Mesenchymal stem cell (in vitro differentiated cells and primary cell): ENCODE measurements around the gene ACY1.

Experiments used
- DNase-seq: peaks from one replicate; pipeline ENCODE4 v3.0.0-alpha.2; 2013
- H2AFZ ChIP-seq: one replicate; pipeline ENCODE4 v1.6.1; 2013; ENCODE audit warnings: low read depth, mild to moderate bottlenecking, control low read depth, inconsistent platforms, low read length, moderate library complexity
- H2AK5ac ChIP-seq: 2 replicates; pipeline ENCODE4 v1.6.1; 2013; ENCODE audit warnings: low read length, moderate library complexity, mild to moderate bottlenecking, inconsistent platforms; ENCODE audit not compliant: severe bottlenecking
- H2BK120ac ChIP-seq: one replicate; pipeline ENCODE4 v1.6.1; 2013; ENCODE audit warnings: low read depth, mild to moderate bottlenecking, inconsistent platforms, low read length, moderate library complexity
- H2BK12ac ChIP-seq, 2 experiments: one replicate each; pipeline ENCODE4 v1.6.1; 2013; ENCODE audit warnings: inconsistent platforms in 2 of 2, low read length in 2 of 2, mild to moderate bottlenecking in 2 of 2, moderate library complexity in 2 of 2, control low read depth in 1 of 2
- H2BK15ac ChIP-seq: one replicate; pipeline ENCODE4 v1.6.1; 2013; ENCODE audit warnings: mild to moderate bottlenecking, low read depth, inconsistent platforms; ENCODE audit not compliant: poor library complexity, severe bottlenecking
- H2BK5ac ChIP-seq: 2 replicates; pipeline ENCODE4 v1.6.1; 2013; ENCODE audit warnings: low read depth, mild to moderate bottlenecking, low read length, control low read depth, inconsistent platforms; ENCODE audit not compliant: poor library complexity, severe bottlenecking
- H3K14ac ChIP-seq, 2 experiments: one replicate each; pipeline ENCODE4 v1.6.1; 2013; ENCODE audit warnings: inconsistent platforms in 2 of 2, low read length in 2 of 2, control low read depth in 1 of 2, mild to moderate bottlenecking in 1 of 2, moderate library complexity in 1 of 2
- H3K18ac ChIP-seq, 2 experiments: one replicate each; pipeline ENCODE4 v1.6.1; 2013; ENCODE audit warnings: inconsistent platforms in 2 of 2, low read length in 2 of 2, control low read depth in 1 of 2, low read depth in 1 of 2, mild to moderate bottlenecking in 1 of 2
- H3K23ac ChIP-seq, 2 experiments: one replicate each; pipeline ENCODE4 v1.6.1; 2013; ENCODE audit warnings: inconsistent platforms in 2 of 2, low read length in 2 of 2, mild to moderate bottlenecking in 2 of 2, moderate library complexity in 2 of 2, control low read depth in 1 of 2
- H3K27ac ChIP-seq: 2 replicates; pipeline ENCODE4 v1.5.1; 2013; ENCODE audit warnings: mild to moderate bottlenecking, moderate library complexity, low read length, control low read depth, inconsistent platforms; ENCODE audit not compliant: poor library complexity, severe bottlenecking
- H3K27me3 ChIP-seq, 2 experiments: 2 replicates each; pipeline versions ENCODE4 v1.6.1 to v1.7.0; 2013; ENCODE audit warnings: low read length in 2 of 2, mild to moderate bottlenecking in 2 of 2, moderate library complexity in 2 of 2, control low read depth in 1 of 2, inconsistent platforms in 1 of 2; ENCODE audit not compliant: control insufficient read depth in 1 of 2, insufficient read depth in 1 of 2
- H3K36me3 ChIP-seq, 2 experiments: 2 replicates each; pipeline versions ENCODE4 v1.6.1 to v1.7.0; 2013; ENCODE audit warnings: low read length in 2 of 2, control low read depth in 1 of 2, inconsistent platforms in 1 of 2, low read depth in 1 of 2, mild to moderate bottlenecking in 1 of 2; ENCODE audit not compliant: insufficient read depth in 2 of 2, control insufficient read depth in 1 of 2
- H3K4ac ChIP-seq, 2 experiments: one replicate each; pipeline ENCODE4 v1.6.1; 2013; ENCODE audit warnings: inconsistent platforms in 2 of 2, low read length in 2 of 2, mild to moderate bottlenecking in 2 of 2, moderate library complexity in 2 of 2, control low read depth in 1 of 2, low read depth in 1 of 2
- H3K4me1 ChIP-seq: 2 replicates; pipeline ENCODE4 v1.6.1; 2013; ENCODE audit warnings: low read depth, low read length, control low read depth; ENCODE audit not compliant: control insufficient read depth, insufficient read depth
- H3K4me2 ChIP-seq: 2 replicates; pipeline ENCODE4 v1.6.1; 2013; ENCODE audit warnings: low read length, mild to moderate bottlenecking, inconsistent platforms; ENCODE audit not compliant: poor library complexity, severe bottlenecking
- H3K4me3 ChIP-seq, 2 experiments: 2 replicates each; pipeline versions ENCODE4 v1.5.1 to v1.7.0; 2013; ENCODE audit warnings: low read length in 2 of 2, mild to moderate bottlenecking in 2 of 2, control low read depth in 1 of 2, low read depth in 1 of 2; ENCODE audit not compliant: insufficient read depth in 1 of 2
- H3K79me1 ChIP-seq: replicated peaks from 2 replicates; pipeline ENCODE4 v1.6.1; 2013; ENCODE audit warnings: mild to moderate bottlenecking, control low read depth, low read length, inconsistent platforms; ENCODE audit not compliant: poor library complexity, severe bottlenecking
- H3K9ac ChIP-seq: 2 replicates; pipeline ENCODE4 v1.7.0; 2013; ENCODE audit warnings: mild to moderate bottlenecking, low read length, moderate library complexity
- H3K9me3 ChIP-seq: 2 replicates; pipeline ENCODE4 v1.7.0; 2013; ENCODE audit warnings: mild to moderate bottlenecking, low read length; ENCODE audit not compliant: control insufficient read depth
- H4K8ac ChIP-seq: one replicate; pipeline ENCODE4 v1.6.1; 2013; ENCODE audit warnings: inconsistent platforms, mild to moderate bottlenecking, low read length, moderate library complexity
- H4K91ac ChIP-seq: one replicate; pipeline ENCODE4 v1.6.1; 2013; ENCODE audit warnings: mild to moderate bottlenecking, low read length, inconsistent platforms
- WGBS: methylation state at CpG from one replicate; pipeline ENCODE4 v1.1.7; 2013; ENCODE audit warnings: mixed read lengths; 5-methylcytosine and 5-hydroxymethylcytosine counted together

Gene ACY1

DNA sequence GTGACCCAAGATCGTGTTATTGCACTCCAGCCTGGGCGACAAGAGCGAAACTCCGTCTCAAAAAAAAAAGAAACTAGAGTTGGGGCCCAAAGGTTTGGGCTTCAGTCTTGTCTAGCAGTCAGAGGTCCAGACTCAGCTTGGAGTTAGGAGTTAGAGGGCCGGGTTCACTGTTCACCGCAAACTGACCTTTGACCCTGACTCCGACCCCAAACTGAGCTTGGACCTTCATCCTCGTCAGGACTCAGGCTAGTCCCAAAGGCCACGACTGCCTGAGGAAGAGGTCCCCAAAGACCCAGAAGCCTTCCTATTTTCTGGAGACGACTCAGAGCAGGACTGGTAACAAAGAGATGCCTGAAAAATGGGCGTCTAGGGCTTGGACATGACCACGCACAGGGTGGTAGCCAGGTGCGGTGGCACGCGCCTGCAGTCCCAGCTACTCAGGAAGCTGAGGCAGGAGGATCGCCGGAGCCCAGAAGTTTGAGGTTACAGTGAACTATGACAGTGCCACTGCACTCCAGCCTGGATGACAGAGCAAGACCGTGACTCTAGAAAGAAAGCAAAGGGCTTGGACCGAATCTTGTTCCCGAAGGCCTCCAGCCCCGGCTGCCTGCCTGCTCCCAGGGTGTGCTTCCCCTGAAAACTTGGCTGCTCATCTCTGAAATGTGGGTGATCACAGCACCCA lies 35.1 kb downstream of the ACY1 start:
- 92% methylated on average over 21 of the region's 21 CpGs for WGBS

DNA sequence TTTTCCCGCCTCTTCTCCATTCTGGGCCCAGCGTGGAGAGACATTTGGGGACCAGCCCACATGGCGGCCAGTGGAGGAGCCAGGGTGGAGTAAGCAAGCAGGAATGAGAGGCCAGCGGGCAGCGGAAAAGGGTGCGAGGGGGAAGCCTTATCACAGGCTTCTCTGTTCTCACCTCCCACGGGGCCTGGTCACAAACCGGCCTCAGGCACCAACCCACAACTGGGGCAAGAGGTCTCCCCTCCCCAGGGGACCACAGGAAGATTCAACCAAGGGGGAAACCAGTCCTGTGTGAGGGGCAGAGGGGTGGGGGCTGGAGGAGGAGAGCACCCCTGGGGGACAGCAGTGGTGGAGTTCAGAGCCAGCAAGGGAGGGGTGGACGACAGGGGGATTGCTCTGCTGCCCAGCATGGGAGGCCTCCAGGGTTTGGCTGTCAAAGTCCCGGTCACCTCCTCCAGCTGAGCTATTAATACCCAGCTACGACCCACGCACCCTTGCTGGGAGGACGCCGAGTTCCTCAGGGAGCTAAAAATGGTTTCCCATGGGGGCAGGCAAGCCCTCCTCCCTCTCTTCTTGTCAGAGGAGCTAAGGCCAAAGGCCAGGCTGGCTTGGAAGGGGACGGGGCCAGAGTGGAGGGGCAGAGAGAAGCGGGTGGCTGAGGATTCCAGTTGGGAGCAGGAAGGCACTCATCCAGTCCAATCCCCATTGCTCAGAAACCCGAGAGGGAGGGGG lies 36.2 kb downstream of the ACY1 start:
- no peak overlapping the region for H2AFZ ChIP-seq
- no peaks in the 10 kb centered on the region for H3K36me3 ChIP-seq
- DNase-seq: no peak
- no peak overlapping the region for H4K91ac ChIP-seq
- 82% methylated on average over 17 of the region's 17 CpGs for WGBS
- no peaks in the 10 kb centered on the region for H3K27me3 ChIP-seq
- no peak overlapping the region for H3K4me3 ChIP-seq
- H3K4ac ChIP-seq: no peak overlapping the region
- H3K9me3 ChIP-seq: no peaks in the 10 kb centered on the region
- H3K4me1 ChIP-seq: peaks cover 11% of the 10 kb centered on the region
- no peak overlapping the region for H3K14ac ChIP-seq
- H3K27ac ChIP-seq: no peak overlapping the region
- no peak overlapping the region for H3K4me2 ChIP-seq
- H2BK12ac ChIP-seq: no peak overlapping the region
- H2BK15ac ChIP-seq: no peak overlapping the region
- H4K8ac ChIP-seq: peak overlapping the region; percentile 19
- H3K23ac ChIP-seq: no peak overlapping the region
- H3K79me1 ChIP-seq: no peaks in the 10 kb centered on the region
- H3K9ac ChIP-seq: no peak overlapping the region
- no peak overlapping the region for H2BK5ac ChIP-seq
- no peak overlapping the region for H2AK5ac ChIP-seq
- H3K18ac ChIP-seq: no peak overlapping the region
- no peak overlapping the region for H2BK120ac ChIP-seq

More for the DNA sequence above, 35.1 kb downstream of the ACY1 start:
- Histone ChIP-seq H3K27ac (no peak overlapping the region), H2BK12ac (no peak overlapping the region), H4K91ac (no peak overlapping the region), H3K27me3 (no peaks in the 10 kb centered on the region), H4K8ac (no peak overlapping the region), H3K4me1 (peaks cover 11% of the 10 kb centered on the region), H3K4ac (no peak overlapping the region), H3K9ac (no peak overlapping the region), H2AFZ (no peak overlapping the region), H2BK15ac (no peak overlapping the region), H2AK5ac (no peak overlapping the region), H3K4me2 (no peak overlapping the region), H2BK5ac (no peak overlapping the region), H3K14ac (no peak overlapping the region), H3K4me3 (no peak overlapping the region), H3K36me3 (no peaks in the 10 kb centered on the region), H3K9me3 (no peaks in the 10 kb centered on the region), H3K79me1 (no peaks in the 10 kb centered on the region), H3K23ac (no peak overlapping the region), H3K18ac (no peak overlapping the region), H2BK120ac (no peak overlapping the region)
- no peak for DNase-seq

DNA sequence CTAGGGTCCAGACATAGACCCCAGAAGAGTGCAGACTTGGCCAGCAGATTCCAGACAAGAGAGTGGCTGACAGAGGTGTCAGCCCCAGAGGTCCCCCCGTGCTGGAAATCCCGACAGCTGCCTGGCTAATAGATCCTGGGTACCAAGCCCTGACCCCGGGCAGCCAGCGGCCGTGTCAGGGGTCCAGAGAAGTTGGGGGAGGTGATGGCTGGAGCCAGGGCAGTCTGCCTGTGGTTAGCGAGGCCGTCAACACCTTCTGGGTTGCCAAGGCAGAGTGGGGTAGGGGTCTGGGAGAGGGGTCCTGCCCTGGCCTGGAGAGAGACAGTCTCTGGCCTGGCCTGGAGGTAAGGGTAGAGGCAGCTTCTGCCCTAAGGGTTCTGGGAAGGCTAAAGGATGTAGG lies 37.5 kb downstream of the ACY1 start:
- peak overlapping the region; percentile 52 for H4K91ac ChIP-seq
- WGBS: 92% methylated on average over 7 of the region's 7 CpGs
- H3K9me3 ChIP-seq: no peaks in the 10 kb centered on the region
- no peak overlapping the region for H2BK120ac ChIP-seq
- H2BK5ac ChIP-seq: no peak overlapping the region
- H3K4ac ChIP-seq: peak overlapping the region in 1 of 2 experiments; percentile 13
- no peak overlapping the region for H3K4me2 ChIP-seq
- H3K27ac ChIP-seq: no peak overlapping the region
- no peak overlapping the region for H3K14ac ChIP-seq
- H2AK5ac ChIP-seq: no peak overlapping the region
- no peak for DNase-seq
- H3K9ac ChIP-seq: no peak overlapping the region
- H3K79me1 ChIP-seq: no peaks in the 10 kb centered on the region
- no peak overlapping the region for H2AFZ ChIP-seq
- H2BK15ac ChIP-seq: no peak overlapping the region
- H3K4me1 ChIP-seq: peaks cover 14% of the 10 kb centered on the region
- no peak overlapping the region for H4K8ac ChIP-seq
- H3K36me3 ChIP-seq: no peaks in the 10 kb centered on the region
- no peak overlapping the region for H3K18ac ChIP-seq
- H3K23ac ChIP-seq: no peak overlapping the region
- H2BK12ac ChIP-seq: no peak overlapping the region
- no peaks in the 10 kb centered on the region for H3K27me3 ChIP-seq
- no peak overlapping the region for H3K4me3 ChIP-seq

DNA sequence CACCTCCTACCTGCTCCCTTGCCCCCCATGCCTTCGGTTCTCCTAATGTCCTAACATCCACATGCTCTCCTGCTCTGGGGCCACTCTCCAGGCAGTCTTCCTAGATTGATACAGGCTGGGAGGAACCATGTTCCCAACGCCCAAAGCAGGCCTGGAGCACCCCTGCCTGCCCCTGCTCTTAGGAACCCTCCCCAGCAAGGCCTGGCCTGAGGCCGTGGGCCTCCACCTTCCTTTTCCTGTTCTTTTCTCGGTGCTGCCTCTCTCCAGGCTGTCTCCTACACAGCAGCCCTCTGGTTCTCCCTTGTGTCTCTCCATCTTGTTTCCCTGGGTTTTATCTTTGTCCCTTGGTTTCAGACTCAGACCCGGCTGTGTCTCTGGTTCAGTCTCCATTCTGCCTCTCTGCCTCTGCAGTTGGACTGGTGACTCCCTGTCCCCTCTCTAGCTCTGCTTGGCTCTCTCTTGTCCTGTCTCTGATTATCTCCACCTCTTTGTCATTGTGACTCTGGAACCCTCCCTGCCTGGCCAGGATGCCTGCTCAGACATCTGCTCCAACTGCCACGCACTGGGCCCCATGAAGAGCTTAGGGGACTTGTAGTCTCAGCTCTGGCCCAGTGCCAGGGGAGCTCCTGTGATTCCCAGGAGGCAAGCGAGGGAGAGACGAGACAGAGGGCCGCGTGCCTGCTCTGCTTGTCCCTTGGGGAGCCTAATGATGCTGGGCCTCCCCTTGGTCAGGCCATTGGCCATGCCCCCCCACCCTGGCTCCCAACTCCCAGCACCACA lies 38.3 kb downstream of the ACY1 start:
- no peak overlapping the region for H3K4me2 ChIP-seq
- peaks cover 14% of the 10 kb centered on the region for H3K4me1 ChIP-seq
- no peak overlapping the region for H3K4ac ChIP-seq

More for the DNA sequence above, 38.3 kb downstream of the ACY1 start:
- H3K36me3 ChIP-seq: no peaks in the 10 kb centered on the region
- H2BK15ac ChIP-seq: no peak overlapping the region
- no peak overlapping the region for H3K4me3 ChIP-seq
- no peak overlapping the region for H2AK5ac ChIP-seq
- no peak overlapping the region for H2BK5ac ChIP-seq
- no peaks in the 10 kb centered on the region for H3K9me3 ChIP-seq
- H3K9ac ChIP-seq: no peak overlapping the region
- no peak overlapping the region for H3K27ac ChIP-seq
- H2BK120ac ChIP-seq: no peak overlapping the region
- no peak overlapping the region for H3K14ac ChIP-seq
- H4K91ac ChIP-seq: peak overlapping the region; percentile 3
- WGBS: 85% methylated on average over 10 of the region's 10 CpGs
- no peak overlapping the region for H3K23ac ChIP-seq
- DNase-seq: peak; percentile 9
- no peaks in the 10 kb centered on the region for H3K79me1 ChIP-seq
- H2AFZ ChIP-seq: no peak overlapping the region
- peak overlapping the region in 1 of 2 experiments; percentile 21 for H3K18ac ChIP-seq
- H3K27me3 ChIP-seq: no peaks in the 10 kb centered on the region
- H2BK12ac ChIP-seq: no peak overlapping the region
- H4K8ac ChIP-seq: no peak overlapping the region
